Astrocyte of the cerebellum (primary cell): ENCODE measurements around the gene DCXR.

Experiments
- DNase-seq: peaks from one replicate; pipeline ENCODE4 v3.0.0-alpha.2; 2011; ENCODE audit warnings: low read depth
- H3K4me3 ChIP-seq: 2 replicates; pipeline ENCODE4 v1.5.1; 2011; ENCODE audit warnings: mild to moderate bottlenecking, low read depth, low read length, moderate library complexity
- in situ Hi-C: cut with HindIII; loops from 2 replicates; pipeline ENCODE4 v1.10.0; 2017; ENCODE audit warnings: low sequenced_read_pairs
- TF ChIP-seq, protein P1 (sequence below): IDR thresholded peaks from 2 replicates; pipeline ENCODE4 v1.5.1; 2012; ENCODE audit warnings: low read length, low read depth, moderate library complexity, mild to moderate bottlenecking; ENCODE audit errors: missing control alignments

Gene DCXR

DNA sequence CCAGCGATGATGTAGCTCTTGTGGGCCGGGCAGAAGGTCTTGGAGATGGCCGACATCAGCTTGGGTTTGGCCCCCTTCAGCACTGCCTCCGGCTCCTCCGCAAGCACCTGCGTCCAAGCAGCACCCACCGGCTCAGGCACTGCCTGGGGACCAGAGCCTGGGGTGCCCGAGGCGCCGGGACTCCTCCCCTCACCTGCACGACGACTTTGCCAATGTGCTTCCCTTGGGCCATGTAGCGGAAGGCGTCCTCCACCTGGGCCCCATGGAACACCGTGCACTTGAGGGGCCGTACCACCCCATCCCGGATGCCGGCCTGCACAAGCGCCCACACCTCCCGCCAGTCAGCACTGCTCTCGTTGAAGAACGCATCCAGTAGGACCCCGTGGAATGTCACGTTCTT is 45.5 kb upstream of the DCXR start:
- DNase-seq, result no peak
- TF ChIP-seq, protein P1, sequence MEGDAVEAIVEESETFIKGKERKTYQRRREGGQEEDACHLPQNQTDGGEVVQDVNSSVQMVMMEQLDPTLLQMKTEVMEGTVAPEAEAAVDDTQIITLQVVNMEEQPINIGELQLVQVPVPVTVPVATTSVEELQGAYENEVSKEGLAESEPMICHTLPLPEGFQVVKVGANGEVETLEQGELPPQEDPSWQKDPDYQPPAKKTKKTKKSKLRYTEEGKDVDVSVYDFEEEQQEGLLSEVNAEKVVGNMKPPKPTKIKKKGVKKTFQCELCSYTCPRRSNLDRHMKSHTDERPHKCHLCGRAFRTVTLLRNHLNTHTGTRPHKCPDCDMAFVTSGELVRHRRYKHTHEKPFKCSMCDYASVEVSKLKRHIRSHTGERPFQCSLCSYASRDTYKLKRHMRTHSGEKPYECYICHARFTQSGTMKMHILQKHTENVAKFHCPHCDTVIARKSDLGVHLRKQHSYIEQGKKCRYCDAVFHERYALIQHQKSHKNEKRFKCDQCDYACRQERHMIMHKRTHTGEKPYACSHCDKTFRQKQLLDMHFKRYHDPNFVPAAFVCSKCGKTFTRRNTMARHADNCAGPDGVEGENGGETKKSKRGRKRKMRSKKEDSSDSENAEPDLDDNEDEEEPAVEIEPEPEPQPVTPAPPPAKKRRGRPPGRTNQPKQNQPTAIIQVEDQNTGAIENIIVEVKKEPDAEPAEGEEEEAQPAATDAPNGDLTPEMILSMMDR, result no peak
- no peak overlapping the region for H3K4me3 ChIP-seq
- in situ Hi-C loops, result no loop called here

DNA sequence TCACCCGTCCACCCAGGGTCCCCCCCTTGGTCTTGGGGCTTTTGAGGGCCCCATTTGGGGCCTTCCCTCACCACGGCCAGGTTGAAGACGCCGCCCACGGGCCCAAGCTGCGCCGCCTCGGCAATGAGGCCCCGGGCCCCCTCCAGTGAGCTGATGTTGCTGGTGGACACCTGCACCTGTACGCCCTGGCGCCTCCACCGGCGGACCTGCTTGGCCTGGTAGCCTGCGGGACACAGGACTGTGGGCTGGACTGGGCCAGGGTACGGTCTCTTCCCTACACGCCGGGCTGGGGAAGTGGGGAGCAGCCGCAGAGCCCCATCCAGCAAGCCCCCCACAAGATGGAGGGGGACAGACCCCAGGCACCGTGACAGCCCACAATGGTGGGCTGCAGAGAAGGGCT is 45.0 kb upstream of the DCXR start:
- in situ Hi-C loops, result no loop called here
- TF ChIP-seq, protein P1, result no peak
- DNase-seq, result no peak
- H3K4me3 ChIP-seq, result no peak overlapping the region

DNA sequence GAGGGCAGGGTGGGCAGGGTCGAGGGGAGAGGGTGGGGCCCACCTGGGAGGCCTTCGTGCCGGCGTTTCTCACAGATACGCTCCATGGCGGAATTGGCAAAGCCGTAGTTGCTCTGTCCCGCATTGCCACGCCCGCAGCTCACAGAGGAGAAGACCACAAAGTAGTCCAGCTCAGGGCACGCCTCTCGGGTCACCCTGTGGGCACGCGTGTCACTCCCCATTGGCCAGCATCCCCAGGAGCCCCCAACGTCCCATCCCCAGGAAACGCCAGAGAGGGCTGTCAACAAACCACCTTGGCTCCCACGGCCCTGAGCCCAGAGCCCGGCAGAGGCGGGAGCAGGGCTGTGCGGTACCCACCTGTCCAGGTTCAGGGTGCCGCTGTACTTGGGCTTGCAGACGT is 44.5 kb upstream of the DCXR start:
- DNase-seq, result no peak
- H3K4me3 ChIP-seq, result no peak overlapping the region
- in situ Hi-C loops, result no loop called here
- TF ChIP-seq, protein P1, result no peak

DNA sequence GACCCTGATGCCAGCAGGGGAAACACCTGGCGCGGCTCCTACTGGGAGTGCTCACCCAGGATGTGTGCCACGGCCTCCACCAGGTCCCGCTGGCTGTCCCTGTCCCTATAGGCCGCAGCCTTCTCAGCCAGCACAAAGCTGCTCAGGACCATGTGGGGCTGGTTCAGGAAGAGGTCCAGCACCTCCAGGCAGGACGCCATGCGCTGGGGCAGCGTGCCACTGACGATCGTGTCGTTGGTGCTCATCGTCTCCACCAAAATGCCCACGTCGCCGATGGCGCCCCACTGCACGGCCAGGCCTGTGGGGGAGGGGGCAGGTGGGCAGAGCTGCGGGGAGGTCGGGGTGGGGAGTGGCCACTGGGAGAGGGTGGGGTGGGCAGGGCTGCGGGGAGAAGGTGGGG is 44.0 kb upstream of the DCXR start:
- DNase-seq, result no peak
- in situ Hi-C loops, result no loop called here
- H3K4me3 ChIP-seq, result no peak overlapping the region
- TF ChIP-seq, protein P1, result no peak

DNA sequence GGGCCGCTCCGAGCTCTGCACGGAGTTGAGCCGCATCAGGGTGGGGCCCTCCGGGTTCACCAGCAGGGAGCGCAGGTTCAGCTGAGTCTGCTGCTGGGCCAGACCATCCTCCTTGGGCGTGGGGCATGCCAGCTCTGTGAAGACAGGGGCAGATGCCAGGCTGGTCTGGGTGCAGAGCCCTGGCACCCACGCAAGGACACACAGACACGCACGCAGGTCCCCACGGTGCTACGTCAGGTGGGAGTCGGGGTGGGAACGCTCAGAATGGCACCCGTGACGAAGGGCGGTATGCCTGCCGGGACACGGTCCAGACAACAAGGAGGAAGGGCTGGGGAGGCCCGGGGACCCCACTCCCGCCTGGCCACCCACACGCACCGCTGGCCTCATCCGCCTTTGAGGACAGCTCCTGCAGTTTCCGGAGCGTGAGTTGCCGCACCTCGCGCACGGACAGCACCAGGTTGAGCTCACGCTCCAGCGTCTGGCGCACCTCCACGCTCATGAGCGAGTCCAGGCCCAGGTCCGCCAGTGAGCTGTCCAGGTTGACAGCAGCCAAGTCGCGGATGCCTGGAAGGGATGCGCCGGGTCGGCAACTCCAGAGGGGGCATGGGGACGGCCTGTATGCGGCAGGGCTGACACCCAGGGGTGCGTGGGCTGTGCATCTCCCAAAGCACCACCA is 43.4 kb upstream of the DCXR start:
- in situ Hi-C loops, result no loop called here
- TF ChIP-seq, protein P1, result no peak
- H3K4me3 ChIP-seq, result no peak overlapping the region
- no peak for DNase-seq

DNA sequence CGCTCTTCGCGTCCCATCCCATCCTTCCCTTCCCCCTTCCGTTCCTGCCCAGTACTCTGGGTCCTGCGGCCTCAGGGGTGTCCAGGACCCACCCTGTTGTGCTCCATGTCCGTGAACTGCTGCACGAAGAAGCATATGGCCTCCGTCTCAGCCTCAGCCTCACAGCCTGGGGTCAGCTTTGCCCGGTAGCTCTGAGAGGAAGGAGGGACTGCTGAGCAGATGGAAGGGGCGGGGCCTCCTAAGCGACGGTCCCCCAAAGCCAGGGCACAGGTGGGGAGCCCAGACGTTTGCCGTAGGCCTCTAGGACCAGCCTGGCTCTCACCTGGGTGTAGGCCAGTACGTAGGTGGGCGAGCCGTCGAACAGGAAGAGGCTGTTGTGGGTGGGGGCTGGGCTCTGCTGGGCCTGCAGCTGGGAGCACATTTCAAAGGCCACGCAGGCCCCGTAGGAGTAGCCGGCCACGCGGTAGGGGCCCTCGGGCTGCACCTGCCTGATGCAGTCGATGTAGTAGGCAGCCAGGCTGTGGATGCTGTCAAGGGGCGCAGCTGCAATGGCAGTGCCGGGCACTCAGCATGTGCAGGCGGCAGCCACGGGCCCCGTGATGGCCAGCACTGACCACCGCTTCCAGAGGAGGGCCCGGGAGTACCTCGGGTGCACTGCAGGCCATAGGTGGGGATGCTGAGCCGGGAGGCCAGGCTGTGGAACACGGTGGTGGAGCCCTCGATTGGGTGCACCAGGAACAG is 42.7 kb upstream of the DCXR start:
- no peak overlapping the region for H3K4me3 ChIP-seq
- DNase-seq, result no peak
- in situ Hi-C loops, result no loop called here
- TF ChIP-seq, protein P1, result no peak
